PC-3 (cell line): ENCODE data around the gene LYRM1. TPM values are rescaled to one million over a fixed set of nuclear protein-coding genes. Genes with fewer than 3 reads are reported as not detected.
"Not testable (repeated sequence)": the region's sequence is repeated elsewhere in the genome, so short reads cannot be mapped to it uniquely, and the experiment has no call there.

Source experiments
- ATAC-seq: fragments of 200-7000 bp; cut with Tn5 transposase; 2 replicates; pipeline ENCODE4 v1.9.1; 2020; ENCODE audit warnings: mild to moderate bottlenecking, moderate library complexity
- BruUV-seq: library from RNA; stranded (reverse); fragments of 400-500 nt; replicated peaks from 2 replicates; lab custom pipeline; 2021; lab: Mats Ljungman, UMichigan
- CTCF ChIA-PET: fragments of 300-600 bp; sonication (Branson Sonifier 250); formaldehyde crosslinking; loops from one replicate; lab custom pipeline; 2022; ENCODE audit warnings: antibody characterized with exemption; lab: Charles Lee
- POLR2A ChIA-PET: fragments of 300-600 bp; sonication (Branson Sonifier 250); formaldehyde crosslinking; loops from one replicate; lab custom pipeline; 2022; ENCODE audit warnings: antibody characterized with exemption; ENCODE audit not compliant: unreplicated experiment; lab: Charles Lee
- DNase-seq: peaks from one replicate; pipeline ENCODE4 v3.0.0-alpha.2; 2015
- H2AFZ ChIP-seq: fragments of 300-600 bp; sonication (generic); 2 replicates; pipeline ENCODE4 v1.6.0; 2016; ENCODE audit warnings: antibody characterized with exemption, low read length
- H3F3A ChIP-seq: fragments of 300-600 bp; sonication (generic); one replicate; pipeline ENCODE4 v1.6.0; 2017; ENCODE audit warnings: antibody characterized with exemption, low read length, control low read depth, mild to moderate bottlenecking; ENCODE audit not compliant: unreplicated experiment
- H3K27ac ChIP-seq: fragments of 300-600 bp; sonication (generic); 2 replicates; pipeline ENCODE4 v1.5.1; 2016; ENCODE audit warnings: mild to moderate bottlenecking, low read length
- H3K27me3 ChIP-seq: fragments of 300-600 bp; sonication (generic); 2 replicates; pipeline ENCODE4 v1.6.1; 2016; ENCODE audit warnings: low read length, mixed read lengths
- H3K36me3 ChIP-seq: fragments of 300-600 bp; sonication (generic); 2 replicates; pipeline ENCODE4 v1.6.1; 2016; ENCODE audit warnings: low read depth, mixed run types, low read length, mixed read lengths
- H3K4me1 ChIP-seq: fragments of 300-600 bp; sonication (generic); 2 replicates; pipeline ENCODE4 v1.5.1; 2016; ENCODE audit warnings: low read length; ENCODE audit not compliant: insufficient read depth
- H3K4me2 ChIP-seq: fragments of 300-600 bp; sonication (generic); 2 replicates; pipeline ENCODE4 v1.6.0; 2016; ENCODE audit warnings: low read length
- H3K4me3 ChIP-seq: fragments of 300-600 bp; sonication (generic); 2 replicates; pipeline ENCODE4 v1.5.1; 2016; ENCODE audit warnings: mild to moderate bottlenecking, low read length, mixed read lengths
- H3K79me2 ChIP-seq: fragments of 300-600 bp; sonication (generic); 2 replicates; pipeline ENCODE4 v1.6.1; 2017; ENCODE audit warnings: low read length, mixed read lengths
- H3K9ac ChIP-seq: fragments of 300-600 bp; sonication (generic); 2 replicates; pipeline ENCODE4 v1.6.0; 2016; ENCODE audit warnings: mild to moderate bottlenecking, low read length
- H3K9me2 ChIP-seq: fragments of 300-600 bp; sonication (generic); replicated peaks from 2 replicates; pipeline ENCODE4 v1.6.1; 2016; ENCODE audit warnings: mixed run types, low read length, mixed read lengths
- H3K9me3 ChIP-seq: fragments of 300-600 bp; sonication (generic); 2 replicates; pipeline ENCODE4 v1.6.1; 2016; ENCODE audit warnings: low read length, mixed read lengths
- H4K20me1 ChIP-seq: fragments of 300-600 bp; sonication (generic); 2 replicates; pipeline ENCODE4 v1.6.1; 2016; ENCODE audit warnings: low read length, mixed read lengths
- CTCF ChIP-seq: fragments of 300-600 bp; sonication (generic); conservative IDR thresholded peaks from 2 replicates; pipeline ENCODE4 v1.5.1; 2017; ENCODE audit warnings: antibody characterized with exemption, low read depth, mild to moderate bottlenecking, low read length
- EZH2 ChIP-seq: fragments of 300-600 bp; sonication (generic); IDR thresholded peaks from one replicate; pipeline ENCODE4 v1.6.1; 2017; ENCODE audit warnings: antibody characterized with exemption, mild to moderate bottlenecking, low read length; ENCODE audit not compliant: unreplicated experiment
- EZH2phosphoT487 ChIP-seq: fragments of 300-600 bp; sonication (generic); IDR thresholded peaks from 2 replicates; pipeline ENCODE4 v1.6.1; 2018; ENCODE audit warnings: mild to moderate bottlenecking, antibody characterized with exemption, low read length, borderline replicate concordance
- intact Hi-C: fragments of 100-400 bp; cut with micrococcal nuclease; formaldehyde crosslinking; loops from 2 replicates; pipeline ENCODE4 v1.9.0; 2023
- total RNA-seq: library from RNA; depleted of rRNA; stranded (reverse); fragments of >200 nt; gene quantifications from 2 replicates; pipeline ENCODE4 v1.2.3, GENCODE V29; 2014

Gene LYRM1
- total RNA-seq, 1 experiment from 2014 or later, result 35.1 TPM

GRCh38 chr16:20923876-20924275 lies 23.3 kb downstream of the LYRM1 start:
- no peak overlapping the region for H3K4me2 ChIP-seq
- H3K79me2 ChIP-seq, result no peaks in the 10 kb centered on the region
- no peaks in the 10 kb centered on the region for H3K9me3 ChIP-seq
- DNase-seq, result no peak
- BruUV-seq, result no TSS peak
- TF ChIP-seq EZH2phosphoT487, result no peak
- TF ChIP-seq EZH2, result no peak
- TF ChIP-seq CTCF, result no peak
- no peak overlapping the region for H3K9ac ChIP-seq
- H3K27me3 ChIP-seq, result no peaks in the 10 kb centered on the region
- no peaks in the 10 kb centered on the region for H4K20me1 ChIP-seq
- no peaks in the 10 kb centered on the region for H3K36me3 ChIP-seq
- ChIA-PET POLR2A (no interaction called here), CTCF (no interaction called here)
- H3K9me2 ChIP-seq, result no peaks in the 10 kb centered on the region
- no peak for ATAC-seq
- H2AFZ ChIP-seq, result no peak overlapping the region
- no peaks in the 10 kb centered on the region for H3K4me1 ChIP-seq
- no peak overlapping the region for H3K4me3 ChIP-seq
- no peak overlapping the region for H3K27ac ChIP-seq
- intact Hi-C loops, result no loop called here
- no peaks in the 10 kb centered on the region for H3F3A ChIP-seq

GRCh38 chr16:20925751-20926150 lies 25.2 kb downstream of the LYRM1 start:
- POLR2A ChIA-PET, result no interaction called here
- H3K27ac ChIP-seq, result no peak overlapping the region
- H3K27me3 ChIP-seq, result no peaks in the 10 kb centered on the region
- no peaks in the 10 kb centered on the region for H3K9me3 ChIP-seq
- no peak overlapping the region for H2AFZ ChIP-seq
- H3K4me2 ChIP-seq, result no peak overlapping the region
- no peak overlapping the region for H3K4me3 ChIP-seq
- H4K20me1 ChIP-seq, result no peaks in the 10 kb centered on the region
- no peak for DNase-seq
- H3K79me2 ChIP-seq, result no peaks in the 10 kb centered on the region
- H3K4me1 ChIP-seq, result no peaks in the 10 kb centered on the region
- TF ChIP-seq EZH2phosphoT487, result no peak
- no peak for TF ChIP-seq EZH2
- TF ChIP-seq CTCF, result no peak
- H3K9me2 ChIP-seq, result no peaks in the 10 kb centered on the region
- intact Hi-C loops, result no loop called here
- no peak for ATAC-seq
- no peaks in the 10 kb centered on the region for H3F3A ChIP-seq
- H3K36me3 ChIP-seq, result no peaks in the 10 kb centered on the region
- no TSS peak for BruUV-seq
- no peak overlapping the region for H3K9ac ChIP-seq
- CTCF ChIA-PET, result no interaction called here

- POLR2A ChIA-PET, result no interaction called here
- Histone ChIP-seq H3K79me2 (no peaks in the 10 kb centered on the region), H3K27me3 (no peaks in the 10 kb centered on the region), H3K4me1 (no peaks in the 10 kb centered on the region), H3K36me3 (no peaks in the 10 kb centered on the region), H3F3A (no peaks in the 10 kb centered on the region), H4K20me1 (no peaks in the 10 kb centered on the region), H3K9ac (no peak overlapping the region), H3K9me2 (no peaks in the 10 kb centered on the region), H3K4me2 (no peak overlapping the region), H3K27ac (no peak overlapping the region), H3K4me3 (no peak overlapping the region), H3K9me3 (no peaks in the 10 kb centered on the region), H2AFZ (no peak overlapping the region)
- ATAC-seq (no peak), DNase-seq (no peak)
- intact Hi-C loops, result no loop called here
- CTCF ChIA-PET, result no interaction called here
- no peak for TF ChIP-seq CTCF
- no peak for TF ChIP-seq EZH2
- no peak for TF ChIP-seq EZH2phosphoT487
- BruUV-seq, result no TSS peak
Observed at GRCh38 chr16:20928774-20929411, 28.3 kb downstream of the LYRM1 start.

GRCh38 chr16:20929676-20930364 lies 29.2 kb downstream of the LYRM1 start:
- CTCF ChIA-PET, result not testable (repeated sequence)

More at GRCh38 chr16:20929676-20930364, 29.2 kb downstream of the LYRM1 start:
- H3K9me3 ChIP-seq, H3K4me1 ChIP-seq, ATAC-seq, H3K4me3 ChIP-seq, H3K36me3 ChIP-seq, H2AFZ ChIP-seq, H3K9ac ChIP-seq, H3K4me2 ChIP-seq, H3K9me2 ChIP-seq, H3K27me3 ChIP-seq, H3F3A ChIP-seq, H4K20me1 ChIP-seq, DNase-seq, BruUV-seq, intact Hi-C loops, POLR2A ChIA-PET, H3K79me2 ChIP-seq, H3K27ac ChIP-seq: not testable (repeated sequence)
